Measurements from ENCODE around the gene RSBN1L.

Gene RSBN1L

GRCh38 chr7:77753173-77753572 is 56.9 kb downstream of the RSBN1L start:
- TF ChIP-seq, protein P1, sequence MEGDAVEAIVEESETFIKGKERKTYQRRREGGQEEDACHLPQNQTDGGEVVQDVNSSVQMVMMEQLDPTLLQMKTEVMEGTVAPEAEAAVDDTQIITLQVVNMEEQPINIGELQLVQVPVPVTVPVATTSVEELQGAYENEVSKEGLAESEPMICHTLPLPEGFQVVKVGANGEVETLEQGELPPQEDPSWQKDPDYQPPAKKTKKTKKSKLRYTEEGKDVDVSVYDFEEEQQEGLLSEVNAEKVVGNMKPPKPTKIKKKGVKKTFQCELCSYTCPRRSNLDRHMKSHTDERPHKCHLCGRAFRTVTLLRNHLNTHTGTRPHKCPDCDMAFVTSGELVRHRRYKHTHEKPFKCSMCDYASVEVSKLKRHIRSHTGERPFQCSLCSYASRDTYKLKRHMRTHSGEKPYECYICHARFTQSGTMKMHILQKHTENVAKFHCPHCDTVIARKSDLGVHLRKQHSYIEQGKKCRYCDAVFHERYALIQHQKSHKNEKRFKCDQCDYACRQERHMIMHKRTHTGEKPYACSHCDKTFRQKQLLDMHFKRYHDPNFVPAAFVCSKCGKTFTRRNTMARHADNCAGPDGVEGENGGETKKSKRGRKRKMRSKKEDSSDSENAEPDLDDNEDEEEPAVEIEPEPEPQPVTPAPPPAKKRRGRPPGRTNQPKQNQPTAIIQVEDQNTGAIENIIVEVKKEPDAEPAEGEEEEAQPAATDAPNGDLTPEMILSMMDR (IDR thresholded peaks at IDR 0.05; ENCODE audit: insufficient read depth, missing control alignments) = no peak
- FAIRE-seq = no peak
- no peak for DNase-seq (ENCODE audit: insufficient read length, low spot score)

DNA sequence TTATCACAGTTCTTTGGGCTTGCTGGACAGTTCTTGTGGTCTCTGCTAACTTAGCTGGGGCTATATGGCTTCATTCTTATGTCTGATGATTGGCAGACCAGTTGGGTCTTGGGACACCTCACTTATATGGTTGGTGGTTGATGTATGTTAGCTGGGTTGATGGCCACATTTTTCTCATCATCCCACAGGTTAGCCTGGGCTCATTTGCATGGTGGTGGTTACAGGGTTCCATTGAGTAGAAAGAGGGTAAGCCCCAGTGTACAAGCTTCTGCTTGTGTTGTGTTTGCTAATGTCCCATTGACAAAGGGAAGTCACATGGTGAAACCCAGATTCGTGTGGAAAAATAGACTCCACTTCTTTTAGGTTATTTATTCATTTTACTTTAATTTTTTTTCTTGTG is 61.3 kb downstream of the RSBN1L start:
- TF ChIP-seq, protein P1 (IDR thresholded peaks at IDR 0.05; ENCODE audit: insufficient read depth, missing control alignments) = no peak
- DNase-seq (ENCODE audit: insufficient read length, low spot score) (no peak), FAIRE-seq (no peak)

- DNase-seq (ENCODE audit: insufficient read length, low spot score) (no peak), FAIRE-seq (peak; percentile 63)
- TF ChIP-seq, protein P1 (IDR thresholded peaks at IDR 0.05; ENCODE audit: insufficient read depth, missing control alignments) = peak; percentile 87
Observed at GRCh38 chr7:77759294-77759889, 63.1 kb downstream of the RSBN1L start.

- DNase-seq (ENCODE audit: insufficient read length, low spot score) (no peak), FAIRE-seq (no peak)
- TF ChIP-seq, protein P1 (IDR thresholded peaks at IDR 0.05; ENCODE audit: insufficient read depth, missing control alignments) = no peak
Observed at GRCh38 chr7:77760809-77761453, 64.7 kb downstream of the RSBN1L start.

- no peak for DNase-seq (ENCODE audit: insufficient read length, low spot score)
- no peak for FAIRE-seq
- TF ChIP-seq, protein P1 (IDR thresholded peaks at IDR 0.05; ENCODE audit: insufficient read depth, missing control alignments) = no peak
Observed at GRCh38 chr7:77765481-77765880, 69.2 kb downstream of the RSBN1L start.

DNA sequence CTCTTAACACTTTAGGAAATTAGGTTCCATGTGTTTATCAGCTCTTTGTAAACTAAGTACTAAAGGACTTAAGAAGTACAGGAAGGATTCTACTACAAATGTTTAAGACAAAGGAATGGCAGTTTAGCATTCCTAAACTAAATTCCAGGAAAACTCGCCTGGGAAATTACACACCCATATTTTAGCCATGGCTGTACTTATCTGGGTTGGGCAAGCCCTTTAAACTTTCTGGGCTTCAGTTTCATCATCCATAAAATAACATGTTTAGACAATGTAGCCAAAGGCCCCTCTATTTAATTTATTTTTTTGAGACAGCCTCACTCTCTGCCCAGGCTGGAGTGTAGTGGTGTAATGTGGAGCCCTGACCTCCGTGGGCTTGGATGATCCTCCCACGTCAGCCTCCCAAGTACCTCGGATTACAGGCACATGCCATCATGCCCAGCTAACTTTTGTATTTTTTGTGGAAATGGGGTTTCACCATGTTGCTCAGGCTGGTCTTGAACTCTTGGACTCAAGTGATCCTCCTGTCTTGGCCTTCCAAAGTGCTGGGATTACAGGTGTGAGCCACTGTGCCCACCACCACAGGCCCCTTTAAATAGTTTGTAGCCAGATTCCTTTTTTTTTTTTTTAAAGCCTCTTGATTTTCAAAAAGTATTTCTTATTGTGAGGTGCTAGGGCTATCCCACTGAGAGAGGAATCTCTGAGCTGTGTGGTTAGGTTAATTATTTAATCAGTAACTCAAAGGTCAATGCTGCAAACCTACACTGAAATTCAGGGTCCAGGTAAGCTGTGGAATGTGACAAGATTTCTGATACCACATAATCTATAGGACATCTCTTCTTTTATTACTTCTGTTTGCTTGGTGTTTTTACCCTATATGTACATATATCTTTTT is 69.9 kb downstream of the RSBN1L start:
- DNase-seq (ENCODE audit: insufficient read length, low spot score) (no peak), FAIRE-seq (peak; percentile 55)
- TF ChIP-seq, protein P1 (IDR thresholded peaks at IDR 0.05; ENCODE audit: insufficient read depth, missing control alignments) = no peak

Measured in D721Med (cell line).